ENCODE measurements around the gene SLC25A20.

The SLC25A20 gene

GRCh38 chr3:48931944-48932580 lies 33.4 kb upstream of the SLC25A20 start:
- no peak for TF ChIP-seq CTCF (IDR thresholded peaks at IDR 0.05)

GRCh38 chr3:48930590-48930989 lies 31.9 kb upstream of the SLC25A20 start:
- no peak for TF ChIP-seq CTCF (IDR thresholded peaks at IDR 0.05)

- no peak for TF ChIP-seq CTCF (IDR thresholded peaks at IDR 0.05)
Observed at GRCh38 chr3:48929358-48930035, 30.8 kb upstream of the SLC25A20 start.

GRCh38 chr3:48928679-48929078 lies 30.0 kb upstream of the SLC25A20 start:
- no peak for TF ChIP-seq CTCF (IDR thresholded peaks at IDR 0.05)

GRCh38 chr3:48927928-48928327 lies 29.2 kb upstream of the SLC25A20 start:
- no peak for TF ChIP-seq CTCF (IDR thresholded peaks at IDR 0.05)

GRCh38 chr3:48926425-48927392 lies 28.0 kb upstream of the SLC25A20 start:
- no peak for TF ChIP-seq CTCF (IDR thresholded peaks at IDR 0.05)

Measured in LNCAP (cell line).